ENCODE measurements around the gene LCN9.

The LCN9 gene

GRCh38 chr9:135677641-135678168 is 14.6 kb downstream of the LCN9 start:
- no peak for DNase-seq
- H3F3A ChIP-seq (ENCODE audit: insufficient read depth, low read length): no peaks in the 10 kb centered on the region
- peaks cover 71% of the 10 kb centered on the region for H3K27me3 ChIP-seq (replicated peaks; ENCODE audit: insufficient read depth, low read length)
- H3K9me3 ChIP-seq (replicated peaks; ENCODE audit: insufficient read depth, low read length): no peaks in the 10 kb centered on the region
- no peak overlapping the region for H3K4me3 ChIP-seq (ENCODE audit: low read length)
- no peak overlapping the region for H3K4me2 ChIP-seq (ENCODE audit: low read depth, low read length)
- no peaks in the 10 kb centered on the region for H4K20me1 ChIP-seq (ENCODE audit: insufficient read depth, low read length)
- TF ChIP-seq CTCF (IDR thresholded peaks at IDR 0.05; ENCODE audit: low read length) (no peak), EZH2phosphoT487 (IDR thresholded peaks at IDR 0.05; ENCODE audit: low read length) (no peak), EZH2 (optimal IDR thresholded peaks at IDR 0.05; ENCODE audit: low read depth, low read length) (no peak)
- H3K27ac ChIP-seq (ENCODE audit: low read length): no peak overlapping the region
- no peak overlapping the region for H3K9ac ChIP-seq (ENCODE audit: low read length)
- no peaks in the 10 kb centered on the region for H3K9me2 ChIP-seq (replicated peaks; ENCODE audit: insufficient read depth, low read length)
- no peaks in the 10 kb centered on the region for H3K79me2 ChIP-seq (ENCODE audit: low read length)
- H3K4me1 ChIP-seq (ENCODE audit: low read length): peaks cover 7% of the 10 kb centered on the region; the same call in 1 of the 2 replicates
- H3K36me3 ChIP-seq (replicated peaks; ENCODE audit: insufficient read depth, low read length): no peaks in the 10 kb centered on the region
- H2AFZ ChIP-seq (ENCODE audit: low read length): no peak overlapping the region

GRCh38 chr9:135678236-135679017 is 15.3 kb downstream of the LCN9 start:
- Histone ChIP-seq H3F3A (ENCODE audit: insufficient read depth, low read length) (no peaks in the 10 kb centered on the region), H3K36me3 (replicated peaks; ENCODE audit: insufficient read depth, low read length) (no peaks in the 10 kb centered on the region), H3K4me1 (ENCODE audit: low read length) (peaks cover 7% of the 10 kb centered on the region; the same call in 1 of the 2 replicates), H3K9me2 (replicated peaks; ENCODE audit: insufficient read depth, low read length) (no peaks in the 10 kb centered on the region), H3K9ac (ENCODE audit: low read length) (no peak overlapping the region), H3K27me3 (replicated peaks; ENCODE audit: insufficient read depth, low read length) (peaks cover 72% of the 10 kb centered on the region), H3K79me2 (ENCODE audit: low read length) (no peaks in the 10 kb centered on the region), H3K4me2 (ENCODE audit: low read depth, low read length) (no peak overlapping the region), H3K4me3 (ENCODE audit: low read length) (no peak overlapping the region), H3K9me3 (replicated peaks; ENCODE audit: insufficient read depth, low read length) (no peaks in the 10 kb centered on the region), H4K20me1 (ENCODE audit: insufficient read depth, low read length) (no peaks in the 10 kb centered on the region), H3K27ac (ENCODE audit: low read length) (no peak overlapping the region), H2AFZ (ENCODE audit: low read length) (no peak overlapping the region)
- DNase-seq: no peak
- no peak for TF ChIP-seq EZH2phosphoT487 (IDR thresholded peaks at IDR 0.05; ENCODE audit: low read length)
- TF ChIP-seq EZH2 (optimal IDR thresholded peaks at IDR 0.05; ENCODE audit: low read depth, low read length): no peak
- no peak for TF ChIP-seq CTCF (IDR thresholded peaks at IDR 0.05; ENCODE audit: low read length)

DNA sequence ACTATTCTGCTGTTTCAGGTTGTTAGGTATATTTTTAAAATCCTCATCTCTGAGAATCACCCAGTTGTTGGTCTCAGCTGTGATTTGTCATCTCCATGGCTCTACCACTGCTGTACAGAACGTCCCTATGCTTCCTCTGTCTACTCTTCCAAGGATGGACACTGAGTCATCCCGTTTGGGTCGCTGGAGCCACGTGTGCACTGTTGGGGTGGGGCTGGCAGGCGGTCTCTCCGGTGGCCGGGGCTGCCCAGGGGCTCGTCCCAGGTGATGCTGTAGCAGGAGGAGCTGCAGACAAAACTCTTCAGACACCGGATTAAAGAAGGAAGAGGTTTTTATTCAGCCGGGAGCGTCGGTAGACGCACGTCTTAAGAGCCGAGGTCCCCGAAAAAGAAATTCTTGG is 16.9 kb downstream of the LCN9 start:
- no peaks in the 10 kb centered on the region for H3K9me3 ChIP-seq (replicated peaks; ENCODE audit: insufficient read depth, low read length)
- no peaks in the 10 kb centered on the region for H3F3A ChIP-seq (ENCODE audit: insufficient read depth, low read length)
- H3K4me1 ChIP-seq (ENCODE audit: low read length): peaks cover 7% of the 10 kb centered on the region; the same call in 1 of the 2 replicates
- H3K9me2 ChIP-seq (replicated peaks; ENCODE audit: insufficient read depth, low read length): no peaks in the 10 kb centered on the region
- no peak for DNase-seq
- H3K27me3 ChIP-seq (replicated peaks; ENCODE audit: insufficient read depth, low read length): peaks cover 72% of the 10 kb centered on the region
- TF ChIP-seq EZH2phosphoT487 (IDR thresholded peaks at IDR 0.05; ENCODE audit: low read length) (no peak), EZH2 (optimal IDR thresholded peaks at IDR 0.05; ENCODE audit: low read depth, low read length) (no peak), CTCF (IDR thresholded peaks at IDR 0.05; ENCODE audit: low read length) (no peak)
- H3K36me3 ChIP-seq (replicated peaks; ENCODE audit: insufficient read depth, low read length): no peaks in the 10 kb centered on the region
- H4K20me1 ChIP-seq (ENCODE audit: insufficient read depth, low read length): no peaks in the 10 kb centered on the region
- no peak overlapping the region for H2AFZ ChIP-seq (ENCODE audit: low read length)
- H3K4me3 ChIP-seq (ENCODE audit: low read length): no peak overlapping the region
- H3K4me2 ChIP-seq (ENCODE audit: low read depth, low read length): no peak overlapping the region
- H3K9ac ChIP-seq (ENCODE audit: low read length): no peak overlapping the region
- H3K79me2 ChIP-seq (ENCODE audit: low read length): no peaks in the 10 kb centered on the region
- no peak overlapping the region for H3K27ac ChIP-seq (ENCODE audit: low read length)

Measured in MM.1S (cell line).